ENCODE results near the gene ISM1. TPM values are rescaled to one million over a fixed set of nuclear protein-coding genes. Genes with fewer than 3 reads are reported as not detected.

ISM1 gene
- total RNA-seq, 1 experiment from 2014 or later: not detected

GRCh38 chr20:13340088-13340487 is 119.0 kb downstream of the ISM1 start:
- Mint-ChIP-seq H3K9me3 (ENCODE audit: low read depth, unreplicated experiment) (no peaks in the 10 kb centered on the region), H3K4me1 (ENCODE audit: low read depth, unreplicated experiment) (peaks cover 45% of the 10 kb centered on the region), H3K27ac (ENCODE audit: unreplicated experiment) (no peak overlapping the region), H3K36me3 (ENCODE audit: insufficient read depth, unreplicated experiment) (no peaks in the 10 kb centered on the region), H3K27me3 (ENCODE audit: unreplicated experiment) (no peaks in the 10 kb centered on the region), H3K4me3 (ENCODE audit: low read depth, unreplicated experiment) (no peak overlapping the region)
- no peak for DNase-seq
- no TSS peak for BruUV-seq (replicated peaks)
- intact Hi-C loops (cut with micrococcal nuclease; ENCODE audit: unreplicated experiment): no loop called here
- CTCF ChIA-PET: no interaction called here
- no peak for TF ChIP-seq CTCF (IDR thresholded peaks at IDR 0.05; ENCODE audit: unreplicated experiment)

- H3K4me3 Mint-ChIP-seq (ENCODE audit: low read depth, unreplicated experiment): no peak overlapping the region
- H3K27me3 Mint-ChIP-seq (ENCODE audit: unreplicated experiment): no peaks in the 10 kb centered on the region
- H3K4me1 Mint-ChIP-seq (ENCODE audit: low read depth, unreplicated experiment): peaks cover 29% of the 10 kb centered on the region
- DNase-seq: no peak
- TF ChIP-seq CTCF (IDR thresholded peaks at IDR 0.05; ENCODE audit: unreplicated experiment): no peak
- no TSS peak for BruUV-seq (replicated peaks)
- H3K36me3 Mint-ChIP-seq (ENCODE audit: insufficient read depth, unreplicated experiment): no peaks in the 10 kb centered on the region
- CTCF ChIA-PET: interaction anchor here (0.5 to 0.6 kb wide), 2 partner anchors 11 to 111 kb away, joined by 3 read pairs; no protein-coding TSS in a partner anchor
- intact Hi-C loops (cut with micrococcal nuclease; ENCODE audit: unreplicated experiment): no loop called here
- no peaks in the 10 kb centered on the region for H3K9me3 Mint-ChIP-seq (ENCODE audit: low read depth, unreplicated experiment)
- H3K27ac Mint-ChIP-seq (ENCODE audit: unreplicated experiment): no peak overlapping the region
Measured at GRCh38 chr20:13341737-13342393, 120.8 kb downstream of the ISM1 start.

GRCh38 chr20:13342469-13343242 is 121.6 kb downstream of the ISM1 start:
- H3K9me3 Mint-ChIP-seq (ENCODE audit: low read depth, unreplicated experiment): no peaks in the 10 kb centered on the region
- no peak overlapping the region for H3K4me3 Mint-ChIP-seq (ENCODE audit: low read depth, unreplicated experiment)
- H3K36me3 Mint-ChIP-seq (ENCODE audit: insufficient read depth, unreplicated experiment): no peaks in the 10 kb centered on the region
- BruUV-seq (replicated peaks): no TSS peak
- CTCF ChIA-PET: interaction anchor here (0.5 kb wide), 1 partner anchor 10 kb away, joined by 3 read pairs; no protein-coding TSS in a partner anchor
- no peaks in the 10 kb centered on the region for H3K27me3 Mint-ChIP-seq (ENCODE audit: unreplicated experiment)
- TF ChIP-seq CTCF (IDR thresholded peaks at IDR 0.05; ENCODE audit: unreplicated experiment): no peak
- no peak overlapping the region for H3K27ac Mint-ChIP-seq (ENCODE audit: unreplicated experiment)
- DNase-seq: no peak
- H3K4me1 Mint-ChIP-seq (ENCODE audit: low read depth, unreplicated experiment): peaks cover 21% of the 10 kb centered on the region
- intact Hi-C loops (cut with micrococcal nuclease; ENCODE audit: unreplicated experiment): no loop called here

- no peak for DNase-seq
- Mint-ChIP-seq H3K4me1 (ENCODE audit: low read depth, unreplicated experiment) (peaks cover 3% of the 10 kb centered on the region), H3K4me3 (ENCODE audit: low read depth, unreplicated experiment) (no peak overlapping the region), H3K9me3 (ENCODE audit: low read depth, unreplicated experiment) (no peaks in the 10 kb centered on the region), H3K27ac (ENCODE audit: unreplicated experiment) (no peak overlapping the region), H3K36me3 (ENCODE audit: insufficient read depth, unreplicated experiment) (no peaks in the 10 kb centered on the region), H3K27me3 (ENCODE audit: unreplicated experiment) (no peaks in the 10 kb centered on the region)
- intact Hi-C loops (cut with micrococcal nuclease; ENCODE audit: unreplicated experiment): no loop called here
- no TSS peak for BruUV-seq (replicated peaks)
- TF ChIP-seq CTCF (IDR thresholded peaks at IDR 0.05; ENCODE audit: unreplicated experiment): no peak
- CTCF ChIA-PET: no interaction called here
Measured at GRCh38 chr20:13344671-13345070, 123.6 kb downstream of the ISM1 start.
